NB4 (cell line): ENCODE data around the gene PRKACG.
"Not testable (repeated sequence)": the region's sequence is repeated elsewhere in the genome, so short reads cannot be mapped to it uniquely, and the experiment has no call there.

Experiments used
- DNase-seq: peaks from one replicate; pipeline ENCODE4 v3.0.0; 2010; ENCODE audit warnings: low read depth
- H3K4me3 ChIP-seq: one replicate; pipeline ENCODE4 v1.5.1; 2011; ENCODE audit warnings: mild to moderate bottlenecking, low read depth, low read length, moderate library complexity
- MYC ChIP-seq: IDR thresholded peaks from 2 replicates; pipeline ENCODE4 v1.6.1; 2011; ENCODE audit warnings: low read depth, low read length
- POLR2A ChIP-seq: IDR thresholded peaks from 2 replicates; pipeline ENCODE4 v1.6.1; 2011; ENCODE audit warnings: mild to moderate bottlenecking; ENCODE audit not compliant: insufficient read length; ENCODE audit errors: extremely low read depth
- TF ChIP-seq, protein P1 (sequence below): IDR thresholded peaks from 2 replicates; pipeline ENCODE4 v1.6.1; 2011; ENCODE audit warnings: low read depth, low read length
- TF ChIP-seq, protein P2 (sequence below): IDR thresholded peaks from one replicate; pipeline ENCODE4 v1.5.1; 2012; ENCODE audit warnings: low read depth, low read length

Gene PRKACG

DNA sequence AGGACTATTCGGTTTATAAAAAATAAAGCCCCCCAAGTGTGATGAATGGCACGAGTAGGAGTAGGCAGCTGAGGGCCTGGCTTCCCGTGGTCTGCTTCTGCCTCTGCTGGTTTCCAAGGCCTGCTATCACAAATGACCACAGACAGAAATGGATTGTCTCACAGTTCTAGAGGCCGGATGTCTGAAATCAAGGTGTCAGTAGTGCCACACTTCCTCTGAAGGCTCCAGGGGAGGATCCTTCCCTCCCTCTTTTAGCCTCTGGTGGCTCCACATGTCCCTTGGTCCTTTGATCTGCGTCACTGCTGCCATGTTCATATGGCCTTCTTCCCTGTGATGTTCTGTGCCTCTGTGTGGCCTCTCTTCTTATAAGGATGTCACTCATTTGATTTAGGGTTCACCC, 15.1 kb downstream of the PRKACG start:
- no peak for TF ChIP-seq MYC
- no peak for TF ChIP-seq POLR2A
- TF ChIP-seq, protein P1, sequence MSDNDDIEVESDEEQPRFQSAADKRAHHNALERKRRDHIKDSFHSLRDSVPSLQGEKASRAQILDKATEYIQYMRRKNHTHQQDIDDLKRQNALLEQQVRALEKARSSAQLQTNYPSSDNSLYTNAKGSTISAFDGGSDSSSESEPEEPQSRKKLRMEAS: no peak
- TF ChIP-seq, protein P2, sequence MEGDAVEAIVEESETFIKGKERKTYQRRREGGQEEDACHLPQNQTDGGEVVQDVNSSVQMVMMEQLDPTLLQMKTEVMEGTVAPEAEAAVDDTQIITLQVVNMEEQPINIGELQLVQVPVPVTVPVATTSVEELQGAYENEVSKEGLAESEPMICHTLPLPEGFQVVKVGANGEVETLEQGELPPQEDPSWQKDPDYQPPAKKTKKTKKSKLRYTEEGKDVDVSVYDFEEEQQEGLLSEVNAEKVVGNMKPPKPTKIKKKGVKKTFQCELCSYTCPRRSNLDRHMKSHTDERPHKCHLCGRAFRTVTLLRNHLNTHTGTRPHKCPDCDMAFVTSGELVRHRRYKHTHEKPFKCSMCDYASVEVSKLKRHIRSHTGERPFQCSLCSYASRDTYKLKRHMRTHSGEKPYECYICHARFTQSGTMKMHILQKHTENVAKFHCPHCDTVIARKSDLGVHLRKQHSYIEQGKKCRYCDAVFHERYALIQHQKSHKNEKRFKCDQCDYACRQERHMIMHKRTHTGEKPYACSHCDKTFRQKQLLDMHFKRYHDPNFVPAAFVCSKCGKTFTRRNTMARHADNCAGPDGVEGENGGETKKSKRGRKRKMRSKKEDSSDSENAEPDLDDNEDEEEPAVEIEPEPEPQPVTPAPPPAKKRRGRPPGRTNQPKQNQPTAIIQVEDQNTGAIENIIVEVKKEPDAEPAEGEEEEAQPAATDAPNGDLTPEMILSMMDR: no peak
- H3K4me3 ChIP-seq: no peak overlapping the region
- no peak for DNase-seq

DNA sequence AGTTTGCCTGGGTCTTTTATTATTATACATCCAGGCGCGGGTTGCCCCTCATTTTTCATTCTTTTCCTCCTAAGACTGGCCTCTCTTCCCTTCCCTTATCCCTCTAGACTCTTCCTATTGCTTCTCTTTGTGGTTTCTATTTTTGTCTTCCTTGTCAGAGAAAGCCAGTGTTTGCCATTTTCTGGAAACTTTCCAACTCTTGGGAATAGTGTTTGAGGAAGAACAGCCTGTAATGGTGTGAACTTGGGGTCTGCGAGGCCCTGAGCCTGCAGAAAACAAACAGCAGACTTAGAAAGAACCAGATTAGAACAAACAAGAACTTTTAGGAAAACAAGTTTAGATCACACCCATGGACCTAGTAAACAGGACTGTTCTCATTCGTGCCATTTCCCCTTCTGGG, 15.5 kb downstream of the PRKACG start:
- no peak overlapping the region for H3K4me3 ChIP-seq
- DNase-seq: no peak
- TF ChIP-seq, protein P1: no peak
- TF ChIP-seq MYC: no peak
- TF ChIP-seq, protein P2: no peak
- TF ChIP-seq POLR2A: no peak

DNA sequence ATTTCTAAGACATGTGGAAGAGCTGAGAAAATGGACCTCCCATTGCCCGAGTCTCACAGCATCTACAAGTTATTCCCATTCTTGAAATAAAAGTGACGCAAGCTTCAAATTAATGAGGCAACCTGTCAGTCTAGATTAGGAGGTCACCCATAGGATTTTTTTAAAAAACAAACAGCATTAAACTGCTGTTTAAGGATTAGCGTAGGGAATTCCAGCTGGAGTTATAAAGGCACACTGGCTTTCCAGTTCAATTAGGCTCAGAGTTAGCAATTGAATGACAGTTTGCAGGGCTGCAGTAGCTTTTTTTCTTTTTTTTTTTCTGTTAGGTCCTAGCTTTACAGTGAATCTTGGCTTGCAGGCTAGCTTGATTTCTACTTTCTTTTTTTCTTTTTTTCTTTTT, 16.2 kb downstream of the PRKACG start:
- no peak for DNase-seq
- H3K4me3 ChIP-seq: no peak overlapping the region
- TF ChIP-seq MYC: no peak
- TF ChIP-seq, protein P1: no peak
- no peak for TF ChIP-seq POLR2A
- TF ChIP-seq, protein P2: no peak

DNA sequence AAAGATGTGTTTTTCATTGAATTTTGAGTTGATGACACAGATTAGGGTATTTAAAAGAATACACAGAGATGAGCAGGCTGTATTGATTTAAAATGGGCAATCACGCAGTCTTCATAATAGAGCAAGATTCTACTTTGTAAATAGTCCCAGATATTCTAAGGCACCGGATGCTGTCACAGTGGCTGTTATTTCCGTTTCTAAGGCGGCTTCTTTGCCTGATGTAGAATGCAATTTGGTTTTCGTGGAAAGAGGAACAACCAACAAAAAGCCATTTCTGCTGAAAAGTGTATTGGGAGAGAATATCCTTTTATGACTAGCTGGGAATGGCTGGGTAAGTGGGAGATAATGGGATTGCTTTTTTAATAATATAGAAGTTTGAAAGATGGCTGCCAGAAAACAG, 17.5 kb downstream of the PRKACG start:
- DNase-seq: no peak
- TF ChIP-seq, protein P1: no peak
- TF ChIP-seq POLR2A (no peak), MYC (no peak)
- TF ChIP-seq, protein P2: no peak
- no peak overlapping the region for H3K4me3 ChIP-seq

DNA sequence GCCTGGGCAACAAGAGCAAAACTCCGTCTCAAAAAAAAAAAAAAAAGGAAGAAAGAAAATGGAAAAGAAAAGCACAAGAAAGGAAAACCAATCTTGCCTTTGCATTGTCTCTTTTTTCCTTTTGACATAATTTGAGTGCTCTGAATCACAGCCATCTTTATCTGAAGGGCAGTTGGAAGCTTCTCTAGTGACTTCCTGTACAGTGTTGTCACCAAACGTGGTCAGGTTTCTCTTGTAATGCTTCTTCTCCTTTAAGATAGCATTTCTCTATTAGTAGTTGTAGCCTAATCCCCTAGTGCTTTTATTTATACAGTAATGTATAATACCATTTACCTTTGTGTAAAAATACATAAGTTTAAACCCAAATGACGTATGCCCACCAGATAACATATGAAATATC, 18.1 kb downstream of the PRKACG start:
- TF ChIP-seq, protein P1: no peak
- TF ChIP-seq MYC (no peak), POLR2A (no peak)
- TF ChIP-seq, protein P2: no peak
- no peak overlapping the region for H3K4me3 ChIP-seq
- no peak for DNase-seq

DNA sequence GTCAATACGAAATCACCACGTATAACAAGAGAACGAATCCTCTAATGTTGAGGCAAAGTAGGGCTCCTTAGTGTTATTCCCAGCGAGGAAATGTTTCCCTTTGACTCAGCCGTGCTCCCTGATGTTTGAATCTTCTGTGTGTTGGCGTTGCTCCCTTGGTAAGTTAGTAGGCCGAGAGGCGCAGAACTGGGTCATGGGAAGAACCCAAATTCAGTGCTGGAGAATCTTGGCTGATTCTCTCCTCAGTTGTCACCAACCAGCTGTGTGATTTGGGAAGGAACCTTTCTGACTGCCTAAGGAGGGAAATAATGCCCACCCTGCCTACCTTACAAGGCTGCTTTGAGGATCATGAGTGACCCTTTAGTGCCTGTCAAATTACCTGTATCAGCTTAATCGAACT, 22.5 kb downstream of the PRKACG start:
- no peak for DNase-seq
- TF ChIP-seq, protein P2: no peak
- no peak for TF ChIP-seq POLR2A
- TF ChIP-seq MYC: no peak
- TF ChIP-seq, protein P1: no peak
- H3K4me3 ChIP-seq: no peak overlapping the region

DNA sequence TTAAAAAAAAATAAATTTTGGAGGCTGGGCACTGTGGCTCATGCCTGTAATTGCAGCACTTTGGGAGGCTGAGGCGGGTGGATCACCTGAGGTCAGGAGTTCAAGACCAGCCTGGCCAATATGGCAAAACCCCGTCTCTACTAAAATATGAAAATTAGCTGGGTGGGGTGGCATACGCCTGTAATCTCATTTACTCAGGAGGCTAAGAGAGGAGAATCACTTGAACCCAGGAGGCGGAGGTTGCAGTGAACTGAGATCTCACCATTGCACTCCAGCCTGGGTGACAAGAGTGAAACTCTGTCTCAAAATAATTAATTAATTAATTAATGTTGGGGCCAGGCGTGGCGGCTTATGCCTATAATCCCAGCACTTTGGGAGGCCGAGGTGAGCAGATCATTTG, 27.0 kb downstream of the PRKACG start:
- DNase-seq, H3K4me3 ChIP-seq: not testable (repeated sequence)
